HG02610 (cell line): ENCODE results near the gene ACSS3.
A peak's percentile ranks its signal among the peaks of the same experiment; 100 is the strongest.
"Not testable (repeated sequence)": the region's sequence is repeated elsewhere in the genome, so short reads cannot be mapped to it uniquely, and the experiment has no call there.

Experiments
- ATAC-seq: cut with Tn5 transposase; IDR thresholded peaks from one replicate; pipeline ENCODE4 v1.9.1; 2021; ENCODE audit warnings: mild to moderate bottlenecking, moderate library complexity; ENCODE audit not compliant: unreplicated experiment

ACSS3 gene

GRCh38 chr12:81094718-81095360 lies 17.0 kb downstream of the ACSS3 start:
- ATAC-seq, result no peak

- no peak for ATAC-seq
Observed at GRCh38 chr12:81095501-81096232, 17.8 kb downstream of the ACSS3 start.

DNA sequence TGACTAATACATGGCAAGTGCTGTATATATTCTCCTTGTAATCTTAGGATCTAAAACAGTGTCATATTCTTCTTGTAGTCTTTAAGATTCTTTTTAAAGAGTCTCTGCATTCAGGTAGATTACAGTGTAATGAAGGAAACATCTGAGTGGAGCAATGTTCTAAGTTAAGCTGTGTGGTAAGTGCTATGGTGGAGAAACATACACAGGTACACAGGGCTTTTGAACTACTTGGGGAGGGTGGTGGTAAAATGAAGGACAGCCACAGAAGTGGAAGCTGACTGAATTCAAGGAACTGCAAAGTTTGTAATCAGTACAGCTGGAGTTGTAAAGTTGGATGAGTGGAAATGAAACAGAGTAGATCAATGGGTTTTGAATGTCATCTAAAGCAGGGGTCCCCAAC lies 27.8 kb downstream of the ACSS3 start:
- ATAC-seq, result no peak

DNA sequence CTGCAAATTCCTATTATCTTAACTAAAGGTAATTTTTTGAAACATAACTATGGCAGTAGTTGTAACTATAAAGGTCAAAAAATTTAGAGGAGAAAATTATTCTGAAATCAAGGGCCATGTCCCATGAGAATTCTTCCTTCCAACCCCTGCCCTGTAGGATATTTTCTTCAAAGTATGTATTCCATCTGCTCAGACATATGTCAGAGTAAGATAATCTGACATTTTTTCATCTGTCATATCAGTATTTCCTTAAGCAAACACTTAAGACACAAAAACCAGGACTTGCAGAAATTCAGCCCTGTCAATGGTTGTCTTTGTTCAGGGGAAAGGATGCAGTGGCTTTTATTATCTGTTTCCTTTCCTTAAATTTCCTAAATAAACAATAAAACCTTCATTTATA lies 36.3 kb downstream of the ACSS3 start:
- ATAC-seq, result no peak

- not testable (repeated sequence) for ATAC-seq
Observed at GRCh38 chr12:81119069-81119468, 41.2 kb downstream of the ACSS3 start.

GRCh38 chr12:81120961-81121360 lies 43.1 kb downstream of the ACSS3 start:
- no peak for ATAC-seq

DNA sequence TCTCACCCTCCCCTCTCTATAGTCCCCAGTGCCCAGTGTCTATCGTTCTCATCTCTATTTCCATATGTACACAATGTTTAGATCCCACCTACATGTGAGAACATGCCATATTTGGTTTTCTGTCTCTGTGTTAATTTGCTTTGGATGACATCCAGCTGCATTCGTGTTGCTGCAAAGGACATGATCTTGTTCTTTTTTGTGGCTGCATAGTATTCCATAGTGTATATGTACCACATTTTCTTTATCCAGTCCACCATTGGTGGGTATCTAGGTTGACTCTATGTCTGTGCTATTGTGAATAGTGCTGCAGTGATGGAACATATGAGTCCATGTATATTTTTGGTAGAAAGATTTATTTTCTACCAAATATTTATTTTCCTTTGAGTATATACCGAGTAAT lies 45.7 kb downstream of the ACSS3 start:
- no peak for ATAC-seq

DNA sequence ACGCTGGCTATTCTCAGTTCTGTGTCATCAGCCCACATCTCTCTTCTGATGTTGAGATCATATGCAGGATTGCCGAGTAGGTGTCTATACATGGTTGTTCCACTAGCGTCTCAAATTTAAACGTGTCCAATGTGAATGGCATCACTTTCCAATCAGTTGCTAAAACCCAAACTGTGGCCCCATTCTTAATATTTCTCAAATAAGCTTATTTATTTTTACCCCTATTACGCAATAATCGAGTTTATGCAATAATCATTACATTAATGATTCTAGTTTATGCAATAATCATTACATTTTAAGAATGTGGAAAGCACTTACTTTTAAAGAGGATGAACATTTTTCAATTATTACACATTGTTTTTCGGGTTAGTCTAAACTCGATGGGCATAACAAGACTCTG lies 47.8 kb downstream of the ACSS3 start:
- ATAC-seq, result no peak

- peak; percentile 99 for ATAC-seq
Observed at GRCh38 chr12:81128930-81129554, 51.2 kb downstream of the ACSS3 start.

DNA sequence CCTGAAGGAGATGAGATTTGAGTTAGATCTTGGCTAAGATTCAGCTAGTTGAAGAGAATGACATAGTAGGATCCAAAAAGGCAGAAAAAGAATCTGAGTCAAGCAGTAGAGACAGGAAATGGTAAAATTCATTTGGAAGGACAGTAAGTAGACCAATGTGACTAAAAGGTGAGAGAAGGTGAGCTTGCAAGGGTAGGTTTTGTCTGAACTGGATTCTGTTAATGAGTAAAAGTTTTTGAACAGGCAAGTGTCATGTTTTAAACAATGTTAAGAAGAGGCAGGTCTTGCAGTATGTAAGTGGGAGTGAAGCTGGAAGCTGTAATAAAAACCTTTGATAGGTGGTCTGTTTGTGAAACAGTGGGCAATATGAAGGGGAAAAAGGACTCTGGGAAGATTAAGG lies 58.6 kb downstream of the ACSS3 start:
- ATAC-seq, result no peak

GRCh38 chr12:81137801-81138200 lies 59.9 kb downstream of the ACSS3 start:
- ATAC-seq, result no peak

DNA sequence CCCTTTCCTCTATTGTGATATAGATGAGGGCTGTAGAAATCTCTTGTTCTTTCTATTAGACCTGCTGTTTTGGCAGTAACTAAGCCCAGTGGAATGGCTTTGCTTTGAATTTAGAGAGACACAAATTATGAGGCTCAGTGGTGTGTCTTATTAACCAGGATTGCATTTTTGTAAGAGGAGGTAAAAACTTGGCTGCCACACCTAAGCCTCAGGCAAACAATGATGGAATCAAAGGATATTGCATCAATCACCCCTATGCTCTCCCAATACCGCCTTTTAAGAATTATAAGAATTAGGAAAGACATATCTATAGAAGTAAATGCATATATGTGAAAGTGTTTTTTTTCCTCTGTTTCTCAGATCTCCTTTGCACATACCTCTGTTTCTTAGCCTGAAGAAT lies 63.3 kb downstream of the ACSS3 start:
- ATAC-seq, result no peak

DNA sequence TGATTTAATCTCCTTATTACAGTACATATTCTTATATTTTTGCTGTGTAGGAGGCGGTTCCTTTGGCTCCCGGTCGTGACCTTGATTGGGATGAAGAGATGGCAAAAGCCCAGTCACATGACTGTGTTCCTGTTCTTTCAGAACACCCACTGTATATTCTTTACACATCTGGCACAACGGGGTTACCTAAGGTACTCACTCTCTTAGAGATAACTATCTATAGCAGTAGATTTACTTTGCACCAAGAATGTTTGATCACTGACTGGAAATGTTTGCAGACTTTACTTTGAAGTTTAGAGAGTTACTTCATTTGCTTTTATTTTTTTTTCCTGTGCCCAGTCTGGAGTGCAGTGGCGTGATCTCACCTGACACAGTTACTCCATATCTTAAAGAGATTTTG lies 65.2 kb downstream of the ACSS3 start:
- no peak for ATAC-seq

- ATAC-seq, result no peak
Observed at GRCh38 chr12:81146228-81147225, 68.6 kb downstream of the ACSS3 start.

DNA sequence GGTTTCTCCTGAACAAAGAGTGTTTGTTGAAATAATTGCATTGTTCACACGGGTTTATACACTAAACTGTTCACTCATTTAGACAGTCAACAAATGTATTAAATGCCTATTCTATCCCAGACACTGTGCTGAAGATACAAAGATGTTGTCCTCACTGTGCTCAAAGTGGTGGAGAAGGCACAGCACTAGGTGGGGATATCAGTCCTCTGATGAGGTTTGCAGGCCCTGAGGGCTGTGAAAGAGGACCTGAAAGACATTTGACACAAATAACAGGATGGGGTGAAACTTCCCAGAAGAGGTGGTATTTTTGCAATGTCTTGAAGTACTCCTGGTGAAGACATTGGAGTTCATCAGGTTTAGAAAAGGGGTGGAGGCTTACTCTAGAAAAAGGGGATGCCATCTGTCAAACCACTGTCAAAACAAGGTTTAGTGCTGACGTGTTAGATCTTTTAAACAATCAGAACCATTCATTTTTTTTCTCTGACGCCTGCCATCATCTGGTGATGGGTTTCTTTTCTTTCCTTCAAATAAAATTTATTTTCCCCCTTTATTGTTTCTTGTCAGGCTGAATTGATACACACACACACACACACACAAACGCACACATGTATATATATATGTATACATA lies 69.5 kb downstream of the ACSS3 start:
- ATAC-seq, result no peak

GRCh38 chr12:81150382-81150781 lies 72.5 kb downstream of the ACSS3 start:
- ATAC-seq, result no peak

GRCh38 chr12:81159856-81160255 lies 82.0 kb downstream of the ACSS3 start:
- ATAC-seq, result no peak

DNA sequence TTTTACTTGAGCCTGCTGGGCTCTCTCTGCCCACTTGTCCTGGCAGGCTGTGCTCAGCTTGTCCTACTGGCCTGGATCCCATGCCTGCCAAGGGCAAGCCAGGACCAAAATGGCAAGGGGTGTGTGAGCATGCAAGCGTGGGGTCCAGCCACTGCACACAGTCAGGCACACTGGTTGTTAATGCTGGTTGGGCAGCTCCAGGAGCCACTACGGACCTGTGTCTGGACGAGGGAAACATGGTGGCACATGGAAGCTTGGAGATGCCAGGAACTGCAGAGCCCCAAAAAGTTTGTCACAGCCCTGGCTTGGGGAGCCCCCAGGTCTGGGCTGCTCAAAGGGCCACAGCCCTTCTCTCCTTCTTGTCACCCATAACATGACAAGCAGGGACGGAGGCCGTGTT lies 83.8 kb downstream of the ACSS3 start:
- ATAC-seq, result no peak

DNA sequence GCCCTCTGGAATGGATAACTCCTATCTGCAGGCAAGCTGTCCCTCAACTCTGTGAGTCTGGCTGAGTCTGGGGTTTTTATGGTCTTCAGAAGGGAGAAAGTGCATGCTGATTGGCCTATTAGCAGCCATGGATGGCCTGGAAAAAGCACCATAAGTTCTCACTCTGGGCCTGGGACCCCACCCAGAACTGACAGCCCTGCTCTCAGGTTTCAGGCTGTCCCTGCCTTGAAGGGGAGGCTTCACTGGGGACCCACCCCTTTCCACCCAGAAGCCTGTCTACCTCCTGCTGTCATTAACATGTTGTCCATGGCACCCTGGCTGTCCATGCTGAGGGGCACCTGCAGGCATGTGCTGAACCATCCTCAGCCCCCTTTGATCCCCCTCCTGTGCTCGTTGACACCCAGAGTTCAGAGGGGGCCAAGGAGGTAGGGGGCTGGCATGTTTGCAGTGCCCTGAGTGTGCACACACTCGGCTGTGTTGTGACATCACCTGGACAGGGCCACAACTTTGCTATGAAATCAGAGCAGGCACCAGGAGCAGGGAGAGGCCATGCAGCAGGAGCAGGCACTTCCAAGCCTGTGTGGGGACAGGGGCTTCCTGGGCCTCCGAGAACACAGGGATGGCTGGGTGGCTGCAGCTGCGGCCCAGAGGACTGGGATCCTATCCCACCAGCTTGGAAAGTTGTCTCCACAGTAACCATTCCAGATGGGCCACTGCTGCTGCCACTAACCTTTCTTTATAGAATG lies 84.7 kb downstream of the ACSS3 start:
- ATAC-seq, result no peak

GRCh38 chr12:81164827-81165226 lies 86.9 kb downstream of the ACSS3 start:
- no peak for ATAC-seq
